ENCODE measurements around the gene C2orf76.
"Not testable (repeated sequence)": the region's sequence is repeated elsewhere in the genome, so short reads cannot be mapped to it uniquely, and the experiment has no call there.

Gene C2orf76

GRCh38 chr2:119377294-119377992 is 10.8 kb upstream of the C2orf76 start:
- DNase-seq (ENCODE audit: low spot score), result no peak

GRCh38 chr2:119376810-119377209 is 10.2 kb upstream of the C2orf76 start:
- DNase-seq (ENCODE audit: low spot score), result no peak

DNA sequence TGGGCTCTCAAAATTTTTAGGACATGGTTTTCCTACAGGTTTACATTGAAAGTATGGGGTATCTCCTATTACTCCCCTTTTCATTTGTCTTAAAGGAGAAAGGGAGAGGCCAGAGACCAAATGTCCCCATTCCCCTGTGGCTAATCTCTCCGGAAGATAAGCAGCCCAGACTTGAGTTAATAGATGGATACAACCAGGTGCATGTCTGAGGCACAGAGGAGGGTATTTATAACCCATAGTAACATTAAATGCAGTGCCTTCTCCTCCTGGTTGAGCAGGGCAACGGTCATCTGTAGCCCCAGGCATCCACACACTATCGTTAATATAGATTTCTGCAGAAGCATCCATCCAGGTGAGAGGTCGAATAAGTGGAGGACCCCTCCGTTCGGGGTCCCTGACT is 9.8 kb upstream of the C2orf76 start:
- DNase-seq (ENCODE audit: low spot score), result not testable (repeated sequence)

GRCh38 chr2:119373907-119374745 is 7.5 kb upstream of the C2orf76 start:
- DNase-seq (ENCODE audit: low spot score), result not testable (repeated sequence)

- DNase-seq (ENCODE audit: low spot score), result no peak
These were observed 6.3 kb upstream of the C2orf76 start for GRCh38 chr2:119372778-119373568.

- DNase-seq (ENCODE audit: low spot score), result peak; percentile 68
These were observed 4.5 kb upstream of the C2orf76 start for GRCh38 chr2:119371111-119371510.

DNA sequence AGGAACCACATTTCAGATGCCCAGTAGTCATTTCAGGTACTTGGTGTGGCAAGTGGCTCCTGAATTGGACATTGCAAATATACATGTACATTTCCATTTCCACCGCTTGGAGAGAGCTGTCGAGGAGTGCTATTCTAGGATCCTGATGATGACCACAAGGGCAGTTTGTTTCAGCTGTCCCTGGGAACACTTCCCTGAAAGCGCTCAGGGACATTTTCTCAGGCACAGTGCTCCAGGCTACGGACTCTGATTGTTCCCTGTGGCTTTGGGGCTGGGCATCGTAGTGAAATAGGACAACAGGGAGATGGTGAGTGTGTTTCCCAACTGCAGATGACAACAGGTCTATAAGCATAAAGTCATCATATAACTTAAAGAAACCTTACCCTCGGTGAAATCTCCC is 3.2 kb upstream of the C2orf76 start:
- DNase-seq (ENCODE audit: low spot score), result no peak

DNA sequence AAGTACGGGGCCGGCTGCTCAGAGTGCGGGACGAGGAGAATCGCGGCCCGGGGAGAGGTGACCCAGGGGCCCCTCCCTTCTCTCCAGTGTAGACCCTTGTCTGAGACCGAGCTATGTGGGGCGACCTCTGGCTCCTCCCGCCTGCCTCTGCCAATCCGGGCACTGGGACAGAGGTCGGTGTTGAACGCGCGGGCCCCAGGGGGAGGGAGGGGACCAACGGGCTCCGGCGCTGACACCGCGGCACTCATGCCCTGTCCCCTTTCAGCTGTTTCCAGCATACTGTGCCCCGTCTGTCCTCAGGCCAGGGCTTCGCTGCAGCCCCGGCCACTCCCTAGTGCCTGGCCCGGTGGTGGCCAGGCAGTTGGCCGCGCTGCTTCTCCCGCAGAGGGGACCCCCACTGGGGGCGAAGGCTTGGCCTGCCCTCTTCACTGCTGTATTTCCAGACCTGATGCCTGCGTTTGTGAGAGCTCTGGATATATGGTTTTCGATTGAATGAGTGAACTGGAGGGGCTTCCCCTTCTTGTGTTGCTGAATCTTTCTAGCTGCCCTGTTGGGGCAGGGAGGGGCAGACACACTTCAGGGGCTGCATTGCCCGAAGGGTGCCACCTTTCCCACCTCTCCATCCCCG is 952 bp upstream of the C2orf76 start:
- peak; percentile 51 for DNase-seq (ENCODE audit: low spot score)

GRCh38 chr2:119366161-119366648 is 429 bp downstream of the C2orf76 start:
- DNase-seq (ENCODE audit: low spot score), result peak; percentile 36

GRCh38 chr2:119365436-119365835 is 1.2 kb downstream of the C2orf76 start:
- no peak for DNase-seq (ENCODE audit: low spot score)

GRCh38 chr2:119364798-119365197 is 1.8 kb downstream of the C2orf76 start:
- no peak for DNase-seq (ENCODE audit: low spot score)

GRCh38 chr2:119360423-119360966 is 6.1 kb downstream of the C2orf76 start:
- DNase-seq (ENCODE audit: low spot score), result no peak

DNA sequence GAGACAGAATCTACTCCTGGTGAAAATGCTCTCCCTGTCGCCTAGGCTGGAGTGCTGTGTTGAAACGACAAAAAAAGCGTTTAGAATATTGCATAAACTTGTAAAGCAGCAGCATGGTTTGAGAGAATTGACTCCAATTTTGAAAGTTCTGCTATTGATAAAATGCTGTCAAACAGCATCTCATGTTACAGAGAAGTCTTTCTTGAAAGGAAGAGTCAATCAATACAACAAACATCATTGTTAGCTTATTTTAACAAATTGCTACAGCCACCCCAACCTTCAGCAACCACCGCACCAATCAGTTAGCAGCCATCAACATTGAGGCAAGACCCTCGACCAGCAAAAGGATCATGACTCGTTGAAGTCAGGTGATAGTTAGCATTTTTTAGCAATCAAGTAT is 6.9 kb downstream of the C2orf76 start:
- DNase-seq (ENCODE audit: low spot score), result no peak

DNA sequence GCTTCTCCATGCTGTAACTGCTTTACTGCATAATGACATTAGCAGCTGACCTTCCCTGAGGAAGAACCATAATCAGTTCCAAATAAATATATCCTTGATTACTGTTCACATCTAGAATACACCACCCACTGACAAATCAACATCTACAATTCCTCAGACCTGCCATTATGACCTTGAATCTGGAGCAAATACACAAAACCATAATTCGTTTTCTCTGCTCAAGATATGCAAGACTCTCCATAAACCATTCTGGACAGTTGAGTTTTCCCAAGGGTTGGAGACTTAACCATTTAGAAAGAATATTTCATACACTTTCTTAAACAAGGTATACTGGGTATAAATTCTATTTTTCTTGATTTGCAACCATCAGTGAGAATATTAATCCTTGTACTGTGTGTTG is 11.8 kb downstream of the C2orf76 start:
- DNase-seq (ENCODE audit: low spot score), result no peak

DNA sequence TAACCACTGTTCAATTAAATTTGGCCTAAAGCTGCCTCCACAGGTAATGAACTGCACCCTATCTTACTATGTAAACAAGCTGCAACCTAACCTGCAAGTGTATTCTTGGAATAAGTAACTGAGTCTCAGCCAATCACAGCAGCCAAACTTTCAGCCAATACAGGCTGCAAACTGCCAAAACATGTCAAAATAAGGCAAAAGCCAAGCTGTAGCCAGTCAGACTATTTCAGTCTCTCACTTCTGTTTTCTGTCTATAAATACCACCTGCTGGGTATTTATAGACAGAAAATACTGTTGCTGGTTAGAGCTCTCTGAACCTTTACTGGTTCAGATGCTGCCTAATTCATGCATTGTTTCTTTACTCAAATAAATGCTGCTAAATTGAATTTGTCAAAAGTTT is 14.3 kb downstream of the C2orf76 start:
- DNase-seq (ENCODE audit: low spot score), result peak; percentile 2

DNA sequence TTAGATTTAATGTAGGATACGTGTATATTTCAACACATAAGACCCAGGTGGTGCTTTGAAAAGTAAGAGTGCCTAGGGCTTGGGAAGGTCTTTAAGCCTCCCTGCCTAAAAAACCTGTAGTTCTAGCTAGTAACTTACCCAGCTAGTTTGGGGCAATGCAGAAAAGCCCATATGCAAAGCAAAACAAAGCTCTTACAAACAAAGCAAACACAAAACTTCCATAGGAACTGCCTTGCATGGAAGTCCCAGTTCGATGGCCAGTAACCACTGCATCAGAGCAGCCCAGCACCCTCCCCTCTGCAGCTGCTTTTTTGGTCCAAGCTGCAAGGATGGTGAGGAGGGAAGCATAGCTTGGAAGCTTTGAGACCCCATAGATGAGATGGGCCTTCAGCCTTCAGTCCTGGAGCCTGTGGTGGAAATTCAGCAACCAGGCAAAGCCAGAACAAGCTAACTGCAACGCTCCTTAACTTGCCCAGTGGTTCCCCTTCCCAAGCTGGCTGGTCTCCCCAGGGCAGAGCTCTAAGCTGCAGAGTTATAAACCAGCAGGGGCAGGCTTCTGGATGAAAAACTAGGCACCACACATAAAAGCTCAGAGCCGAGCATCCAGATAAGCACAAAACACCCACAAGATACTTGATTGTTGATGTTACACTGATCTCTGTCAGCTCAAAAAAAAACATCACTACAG is 16.2 kb downstream of the C2orf76 start:
- no peak for DNase-seq (ENCODE audit: low spot score)

GRCh38 chr2:119349289-119349688 is 17.3 kb downstream of the C2orf76 start:
- no peak for DNase-seq (ENCODE audit: low spot score)

- DNase-seq (ENCODE audit: low spot score), result no peak
These were observed 24.9 kb downstream of the C2orf76 start for GRCh38 chr2:119341684-119342083.

GRCh38 chr2:119339562-119339923 is 27.1 kb downstream of the C2orf76 start:
- no peak for DNase-seq (ENCODE audit: low spot score)

DNA sequence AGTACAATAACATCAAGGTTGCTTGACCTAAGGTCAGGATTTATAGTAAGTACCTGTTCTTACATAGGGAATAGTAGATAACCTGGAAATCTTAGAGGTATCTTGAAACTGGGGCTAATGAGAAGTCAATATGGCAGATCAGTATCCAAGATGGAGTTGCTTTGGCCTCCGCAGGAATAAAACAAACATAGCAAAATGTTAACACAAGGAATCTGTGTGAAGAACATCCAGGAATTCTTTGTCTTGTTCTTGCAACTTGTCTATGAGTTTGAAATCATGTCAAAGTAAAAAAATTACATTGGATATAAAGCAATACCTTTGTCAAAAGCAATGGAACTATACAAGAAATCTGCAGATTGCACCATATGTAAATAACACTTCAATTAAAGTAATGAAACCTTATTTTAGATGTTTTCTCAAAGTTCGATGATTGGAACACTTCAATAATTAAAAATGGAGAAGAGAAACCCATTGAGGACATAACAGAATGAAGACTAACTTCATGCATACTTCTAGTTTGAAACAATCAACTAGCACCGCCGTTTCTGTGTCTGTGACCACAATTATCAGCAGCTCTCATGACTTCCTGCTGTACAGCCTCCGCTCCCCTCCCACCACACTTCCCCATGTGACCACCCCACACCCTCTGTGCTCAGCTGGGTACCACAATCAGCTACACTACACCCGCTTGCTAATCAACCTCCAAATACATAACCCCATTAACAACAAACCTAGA is 27.6 kb downstream of the C2orf76 start:
- no peak for DNase-seq (ENCODE audit: low spot score)

Measured in cerebellar cortex (tissue), 1 donor.